HG02981 (cell line): ENCODE data around the gene TMC8.
A peak's percentile ranks its signal among the peaks of the same experiment; 100 is the strongest.
"Not testable (repeated sequence)": the region's sequence is repeated elsewhere in the genome, so short reads cannot be mapped to it uniquely, and the experiment has no call there.

Source experiments
- ATAC-seq: cut with Tn5 transposase; IDR thresholded peaks from one replicate; pipeline ENCODE4 v1.9.1; 2021; ENCODE audit warnings: mild to moderate bottlenecking, moderate library complexity; ENCODE audit not compliant: unreplicated experiment

Gene TMC8

GRCh38 chr17:78154903-78155811 is 24.6 kb downstream of the TMC8 start:
- peak; percentile 62 for ATAC-seq

- no peak for ATAC-seq
Observed at GRCh38 chr17:78159575-78160158, 29.1 kb downstream of the TMC8 start.

DNA sequence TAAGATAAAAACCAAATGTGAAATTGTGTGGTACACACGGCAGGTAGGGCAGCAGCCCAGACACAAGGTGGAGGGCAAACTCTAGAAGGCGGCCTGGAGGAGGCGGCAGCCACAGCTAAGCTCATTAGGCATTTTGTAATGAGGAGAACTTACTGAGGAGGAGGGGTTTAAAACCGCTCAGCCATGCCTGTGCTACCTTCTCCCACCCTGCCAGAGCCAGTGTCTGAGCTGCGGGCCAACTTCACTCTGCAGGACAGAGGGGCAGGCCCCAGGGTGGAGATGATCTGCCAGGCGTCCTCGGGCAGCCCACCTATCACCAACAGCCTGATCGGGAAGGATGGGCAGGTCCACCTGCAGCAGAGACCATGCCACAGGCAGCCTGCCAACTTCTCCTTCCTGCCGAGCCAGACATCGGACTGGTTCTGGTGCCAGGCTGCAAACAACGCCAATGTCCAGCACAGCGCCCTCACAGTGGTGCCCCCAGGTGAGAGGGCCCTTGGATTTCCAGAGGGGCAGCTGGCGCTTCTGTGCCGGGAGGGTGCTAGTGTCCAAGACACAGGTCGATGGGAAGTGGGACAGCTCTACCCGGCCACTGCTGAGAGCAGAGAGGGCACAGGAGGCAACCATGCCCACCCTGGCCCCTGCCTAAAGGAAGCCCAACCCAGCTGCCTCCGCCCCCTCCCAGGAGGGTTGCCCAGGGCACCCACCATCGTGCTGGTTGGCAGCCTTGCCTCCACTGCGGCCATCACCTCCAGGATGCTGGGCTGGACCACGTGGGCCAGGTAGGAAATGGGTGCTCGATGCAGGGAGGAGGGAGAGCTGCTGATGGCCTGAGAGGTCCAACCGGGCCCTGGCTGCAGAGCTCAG is 33.5 kb downstream of the TMC8 start:
- ATAC-seq = no peak

DNA sequence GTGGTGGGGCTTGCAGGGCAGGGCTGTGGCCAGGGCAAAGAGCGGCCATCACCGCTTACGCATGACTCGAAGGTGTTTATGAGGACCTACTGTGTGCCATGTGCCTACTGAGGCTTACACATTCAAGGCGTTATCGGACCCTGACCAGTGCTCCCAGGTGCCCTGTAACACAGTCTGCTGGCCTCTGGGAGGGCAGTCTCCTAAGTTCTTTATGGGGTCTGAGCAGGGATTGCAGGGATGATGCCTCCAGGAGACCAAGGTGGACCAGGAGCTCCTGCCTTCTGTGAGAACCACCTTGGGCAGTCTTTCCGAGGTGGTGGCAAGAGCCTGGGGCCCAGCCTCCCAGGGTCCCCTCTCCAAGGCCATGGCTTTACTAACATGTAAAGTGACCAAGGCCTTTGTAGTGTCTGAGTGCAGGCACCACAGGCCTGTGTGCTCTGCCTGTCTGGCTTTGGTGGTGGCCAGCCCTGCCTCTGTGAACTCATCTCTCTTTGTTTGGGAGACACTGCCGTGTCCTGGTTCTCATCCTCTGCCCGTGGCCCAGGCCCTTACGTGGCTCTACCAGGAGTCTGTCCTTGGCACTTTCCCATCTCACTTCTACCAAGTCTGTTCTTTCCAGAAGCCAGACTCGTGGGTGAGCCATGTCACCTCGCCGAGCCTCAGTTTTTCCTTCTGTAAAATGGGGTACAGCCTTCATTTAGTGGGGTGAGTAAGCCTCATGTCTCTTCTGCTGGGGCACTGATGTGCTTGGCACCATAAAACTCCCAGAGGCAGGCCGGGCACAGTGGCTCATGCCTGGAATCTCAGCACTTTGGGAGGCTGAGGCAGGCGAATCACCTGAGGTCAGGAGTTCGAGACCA is 34.4 kb downstream of the TMC8 start:
- no peak for ATAC-seq

GRCh38 chr17:78166416-78166815 is 35.8 kb downstream of the TMC8 start:
- ATAC-seq = no peak

GRCh38 chr17:78168242-78168902 is 37.8 kb downstream of the TMC8 start, which contains the start of gene SYNGR2:
TSS of gene SYNGR2 (plus strand) at chr17:78168581. CDS start at chr17:78168617, 36 bp downstream.
- peak; percentile 41 for ATAC-seq

GRCh38 chr17:78168903-78169793 is 38.6 kb downstream of the TMC8 start:
- ATAC-seq = peak; percentile 26

- ATAC-seq = no peak
Observed at GRCh38 chr17:78170692-78171590, 40.4 kb downstream of the TMC8 start.

- not testable (repeated sequence) for ATAC-seq
Observed at GRCh38 chr17:78171591-78172248, 41.1 kb downstream of the TMC8 start.

- ATAC-seq = no peak
Observed at GRCh38 chr17:78172249-78173051, 41.9 kb downstream of the TMC8 start.

DNA sequence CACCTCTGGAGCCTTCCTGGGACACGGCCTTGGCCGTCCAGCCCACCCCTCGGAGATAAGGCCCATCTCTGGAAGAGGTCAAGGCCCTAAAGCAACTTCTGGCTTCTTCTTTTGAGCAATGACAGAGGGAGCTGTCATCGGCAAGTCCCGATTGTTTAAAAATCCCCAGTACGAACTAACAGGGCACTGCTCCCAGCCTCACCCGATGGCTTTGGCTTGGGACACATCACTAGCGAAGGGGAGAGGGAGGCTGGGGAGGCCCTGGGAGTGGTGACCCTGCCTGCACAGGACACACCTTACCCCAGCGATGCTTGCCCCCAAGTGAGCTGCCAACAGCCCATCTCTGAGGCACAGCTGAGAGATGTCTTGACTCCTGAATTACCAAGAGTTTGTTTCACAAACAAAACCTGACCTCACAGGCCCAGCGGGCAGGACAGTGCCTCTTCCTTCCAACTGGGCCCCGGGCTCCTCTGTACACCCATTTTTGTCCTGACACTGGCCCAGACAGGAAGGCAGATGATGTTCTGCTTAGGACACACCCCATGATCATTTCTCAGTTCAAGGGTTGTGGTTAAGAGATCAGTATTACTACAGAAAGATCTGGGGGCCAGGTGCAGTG is 42.6 kb downstream of the TMC8 start:
- ATAC-seq = no peak

- ATAC-seq = no peak
Observed at GRCh38 chr17:78174346-78174869, 43.8 kb downstream of the TMC8 start.

GRCh38 chr17:78174870-78175642 is 44.5 kb downstream of the TMC8 start:
- ATAC-seq = no peak

DNA sequence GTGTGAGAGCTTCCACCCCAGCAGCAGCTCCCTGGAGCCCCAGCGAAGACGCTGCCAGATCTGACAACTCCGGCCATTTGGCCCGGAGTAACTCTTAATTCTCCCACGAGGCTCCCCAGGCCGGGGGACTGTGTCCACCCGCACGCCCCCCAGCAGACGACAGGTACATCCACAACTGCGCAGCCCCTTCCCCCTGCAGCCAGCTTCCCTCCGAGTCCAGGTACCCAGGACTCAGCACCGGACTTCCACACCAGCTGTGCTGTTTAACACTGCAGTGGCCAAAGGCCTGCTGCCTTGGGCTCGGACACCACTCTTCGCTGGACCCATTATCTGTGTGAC is 45.0 kb downstream of the TMC8 start:
- ATAC-seq = no peak

DNA sequence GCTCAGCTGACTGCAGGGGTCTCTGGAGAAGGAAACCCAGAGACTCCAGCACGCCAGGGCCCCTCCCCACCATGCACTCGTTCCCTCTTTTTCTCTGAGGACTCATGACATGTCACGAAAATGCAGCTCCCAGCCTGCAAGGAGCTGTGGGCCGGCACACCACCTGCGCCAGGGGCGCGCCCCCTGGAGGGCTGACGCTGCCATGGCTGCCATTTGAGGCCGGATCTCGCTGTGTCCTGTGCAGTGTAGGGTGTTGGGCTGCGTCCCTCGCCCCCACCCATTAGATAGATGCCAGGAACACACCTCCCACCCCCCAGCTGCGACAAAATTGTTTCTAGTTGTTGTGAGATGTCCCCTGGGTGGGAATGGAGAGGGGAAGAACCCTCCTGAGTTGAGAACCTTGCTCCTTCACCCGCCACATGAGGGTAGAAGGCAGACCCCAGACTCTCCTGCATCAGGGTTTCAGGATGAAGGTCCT is 46.0 kb downstream of the TMC8 start:
- peak; percentile 45 for ATAC-seq
